SW480 (cell line): ENCODE measurements around the gene CEP63.

ENCODE experiments used
- DNase-seq: peaks from one replicate; pipeline ENCODE4 v3.0.0-alpha.2; 2016; ENCODE audit warnings: low spot score

Gene CEP63

DNA sequence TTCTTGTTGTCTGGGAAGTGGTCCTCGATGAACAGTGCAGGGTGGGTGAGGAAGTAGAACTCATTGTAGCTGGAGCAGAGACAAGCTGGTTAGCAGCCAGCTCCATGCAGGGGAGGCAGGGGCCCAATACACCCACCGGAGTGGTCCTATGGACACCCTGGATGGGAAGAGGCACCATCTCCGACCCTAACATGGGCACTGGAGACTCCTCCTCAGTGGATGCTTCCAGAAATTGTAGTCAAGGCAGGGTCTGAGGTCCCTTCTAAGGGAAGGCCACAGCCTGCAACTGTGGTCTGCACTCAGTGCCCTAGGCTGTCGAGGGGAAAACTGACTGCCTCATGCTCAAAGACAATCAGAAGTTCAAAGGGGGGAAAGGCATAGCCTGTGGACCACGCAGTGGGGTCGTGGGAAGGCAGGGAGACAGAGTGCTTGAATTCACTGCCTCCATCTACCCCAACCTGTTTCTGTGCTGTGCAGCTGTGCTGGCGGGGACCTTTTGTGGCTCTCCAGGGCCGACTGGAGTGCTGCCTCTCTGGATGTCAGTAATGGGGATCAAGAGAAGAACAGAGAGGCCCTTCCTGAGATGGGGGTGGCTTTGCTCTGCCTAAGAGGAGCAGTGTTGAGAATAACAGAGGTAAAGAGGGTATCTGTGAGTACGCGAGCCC lies 123.0 kb downstream of the CEP63 start:
- no peak for DNase-seq

- DNase-seq = no peak
Measured at GRCh38 chr3:134609821-134610431, 124.1 kb downstream of the CEP63 start.

DNA sequence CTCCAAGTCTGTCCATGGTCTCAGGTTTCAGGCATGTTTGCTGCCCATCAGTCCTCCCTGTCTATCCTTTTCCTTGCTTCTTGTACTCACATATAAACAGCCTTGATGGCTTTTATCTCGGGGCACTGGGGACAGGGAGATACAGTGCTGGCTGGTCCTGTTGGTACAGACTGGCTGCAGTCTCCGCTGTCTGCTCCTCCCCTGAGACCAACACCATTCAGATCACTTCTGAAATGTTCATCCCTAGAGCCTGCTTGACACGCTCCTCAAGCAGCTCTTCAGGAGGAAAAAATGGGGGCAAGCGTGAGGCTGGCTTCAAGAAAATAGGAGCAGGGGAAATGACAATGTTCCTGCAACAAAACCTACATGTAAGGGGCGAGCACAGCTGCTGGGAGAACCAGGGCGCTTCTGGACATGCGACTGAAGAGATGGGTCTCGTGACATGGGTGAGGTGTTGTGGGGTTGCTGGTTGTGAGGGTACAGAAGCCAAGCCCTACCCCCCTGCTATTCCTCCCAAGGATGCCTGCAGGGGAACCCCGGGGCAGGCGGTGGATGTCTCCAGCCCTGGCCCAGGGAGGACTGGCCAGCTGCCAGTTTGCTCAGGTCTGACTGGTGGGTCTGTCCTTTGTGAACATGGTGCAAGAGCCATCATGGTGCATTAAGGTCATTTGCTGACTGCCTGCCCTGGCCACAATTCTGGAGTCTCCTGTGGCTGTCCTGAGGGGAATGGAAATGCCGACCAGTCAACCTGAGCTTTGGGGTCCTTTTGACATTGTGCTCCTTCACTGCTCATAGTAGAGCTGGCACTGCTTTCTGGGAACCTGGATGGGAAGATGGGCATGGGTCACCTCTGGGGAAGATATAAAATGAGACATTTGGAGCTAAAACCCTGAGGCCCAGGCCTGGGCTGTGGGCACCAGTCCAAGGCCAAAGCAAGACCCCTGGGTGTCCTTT lies 124.9 kb downstream of the CEP63 start:
- no peak for DNase-seq

DNA sequence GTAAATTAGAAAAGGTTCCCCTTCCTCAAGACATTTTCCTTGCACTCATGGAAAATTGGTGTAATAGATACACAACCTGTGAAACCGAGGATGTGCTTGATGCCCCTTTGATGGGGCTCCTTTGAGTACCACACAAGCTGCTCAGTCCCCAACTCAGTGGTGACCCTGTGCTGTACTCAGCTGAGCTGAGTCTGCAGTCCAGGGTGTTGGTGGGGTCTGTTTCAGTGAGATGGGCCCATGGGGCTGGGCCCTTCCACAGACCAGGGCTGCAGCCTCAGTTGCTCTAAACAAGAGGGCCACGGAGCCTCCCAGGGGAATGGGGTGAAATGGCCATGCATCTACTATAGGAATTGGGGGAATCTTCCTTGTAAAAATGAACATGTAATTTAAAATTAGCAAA lies 125.7 kb downstream of the CEP63 start:
- no peak for DNase-seq

GRCh38 chr3:134613006-134613520 lies 127.2 kb downstream of the CEP63 start:
- no peak for DNase-seq

DNA sequence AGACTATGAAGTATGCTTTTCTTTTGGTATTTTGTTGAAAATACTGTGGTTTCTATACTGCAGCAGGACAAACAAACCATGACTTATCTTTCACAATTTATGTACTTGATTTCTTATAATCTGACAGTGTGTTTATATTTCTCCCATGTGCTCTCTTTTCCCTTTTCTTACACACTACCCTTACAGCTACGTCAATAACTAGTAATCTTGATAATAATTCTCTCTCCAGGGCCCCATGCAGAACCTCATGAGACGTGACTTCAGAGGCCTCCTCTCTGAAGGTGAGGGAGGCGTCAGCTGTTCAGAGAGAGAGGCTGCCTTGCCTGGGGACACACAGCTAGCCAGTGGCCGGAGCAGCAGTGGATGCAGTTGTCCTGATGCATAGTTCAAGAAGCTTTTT lies 129.1 kb downstream of the CEP63 start:
- DNase-seq = no peak

DNA sequence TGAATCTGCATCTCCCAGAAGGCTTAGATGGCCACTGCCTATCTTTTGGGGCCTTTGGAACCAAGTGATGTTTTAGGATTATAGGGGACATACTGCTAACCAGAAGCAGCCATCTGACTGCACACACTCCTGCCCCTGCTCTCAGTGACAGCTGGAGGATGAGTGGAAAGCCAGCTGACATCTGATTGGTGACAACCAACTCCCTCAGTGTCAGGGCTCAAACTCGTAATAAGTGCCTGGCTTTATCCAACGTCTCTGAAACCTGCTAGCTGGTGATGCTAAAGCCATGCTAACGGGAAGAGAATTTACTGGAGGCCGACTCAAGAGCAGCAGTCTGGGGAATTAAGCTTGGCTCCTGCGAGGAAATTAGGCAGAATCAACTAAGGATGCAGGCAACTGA lies 129.9 kb downstream of the CEP63 start:
- no peak for DNase-seq

DNA sequence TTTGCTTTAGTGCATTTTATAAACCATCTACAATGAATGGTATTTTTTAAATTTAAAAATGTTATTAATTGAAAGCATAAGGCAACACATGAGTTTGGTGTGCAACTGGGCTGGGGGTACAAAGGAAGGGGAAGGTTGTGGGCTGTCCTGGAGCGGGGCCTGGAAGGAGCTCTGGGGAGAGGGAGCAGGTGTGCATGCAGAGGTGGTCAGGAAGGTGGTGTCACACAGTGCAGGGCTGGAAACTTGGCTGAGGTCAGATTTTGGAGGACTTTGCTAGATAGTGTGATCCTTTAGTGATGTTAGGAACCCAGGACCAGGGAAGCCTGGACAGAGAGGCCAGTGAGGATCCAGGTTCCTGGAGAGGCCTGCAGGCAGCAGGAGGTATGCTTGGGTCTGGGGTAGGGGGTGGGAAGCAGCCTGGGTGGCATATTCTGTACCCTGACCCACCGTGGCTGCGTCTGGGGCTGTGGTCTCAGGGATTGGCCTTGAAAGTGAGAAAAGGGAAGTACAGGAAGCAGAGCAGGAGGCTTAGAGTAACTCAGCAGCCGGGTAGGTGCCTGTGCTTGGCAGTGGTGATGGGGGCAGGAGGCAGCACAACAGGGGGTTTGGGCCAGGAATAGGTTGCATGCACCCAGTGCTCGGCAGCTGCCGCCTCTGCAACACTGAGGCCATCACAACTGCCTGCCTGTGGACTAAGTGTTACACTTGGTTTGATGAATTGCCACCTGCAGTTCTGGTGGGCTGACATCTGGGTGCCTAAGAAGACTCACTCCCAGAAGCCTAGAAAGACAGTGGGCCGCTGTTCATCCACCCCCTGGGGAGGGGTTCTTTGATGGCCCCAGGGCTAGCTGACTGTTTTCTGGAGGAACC lies 132.0 kb downstream of the CEP63 start:
- no peak for DNase-seq

DNA sequence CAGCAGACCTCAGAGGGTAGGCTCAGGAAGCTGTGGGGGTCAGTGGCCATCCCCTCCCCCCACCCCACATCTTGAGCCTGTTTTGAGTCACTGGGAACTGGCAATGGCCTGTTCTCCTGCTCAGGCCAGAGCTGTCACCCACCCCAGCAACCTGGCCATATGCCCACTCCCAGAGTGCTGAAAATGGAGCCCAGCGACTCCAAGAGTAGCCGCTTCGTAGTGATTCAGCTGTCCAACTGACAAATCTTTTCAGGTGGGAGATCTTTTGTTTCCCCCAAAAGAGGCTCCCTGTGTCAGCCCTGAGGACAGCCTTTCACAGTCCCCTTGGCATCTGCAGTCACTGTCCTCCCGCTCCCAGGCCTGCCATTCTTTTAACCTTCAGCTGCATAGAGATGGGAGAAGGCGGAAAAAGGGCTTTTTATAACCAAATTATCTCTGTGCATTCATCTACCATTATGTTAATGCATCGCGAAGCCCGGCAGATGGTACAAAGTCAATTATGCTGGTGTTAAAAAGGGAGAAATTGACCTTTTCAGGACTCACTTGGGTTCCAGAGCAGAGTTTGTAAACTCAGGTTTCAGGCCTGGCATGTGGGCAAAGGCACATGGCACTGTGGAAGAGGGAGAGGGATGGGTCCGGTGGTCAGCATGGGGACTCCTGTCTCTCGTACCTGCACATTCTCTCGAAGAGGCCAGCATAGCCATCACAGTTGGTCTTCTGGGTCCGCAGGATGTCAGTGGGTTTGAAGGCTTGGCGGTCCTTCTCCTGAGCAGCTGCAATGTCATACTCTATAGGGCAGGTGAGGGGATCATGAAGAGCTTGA lies 132.8 kb downstream of the CEP63 start:
- DNase-seq = no peak

DNA sequence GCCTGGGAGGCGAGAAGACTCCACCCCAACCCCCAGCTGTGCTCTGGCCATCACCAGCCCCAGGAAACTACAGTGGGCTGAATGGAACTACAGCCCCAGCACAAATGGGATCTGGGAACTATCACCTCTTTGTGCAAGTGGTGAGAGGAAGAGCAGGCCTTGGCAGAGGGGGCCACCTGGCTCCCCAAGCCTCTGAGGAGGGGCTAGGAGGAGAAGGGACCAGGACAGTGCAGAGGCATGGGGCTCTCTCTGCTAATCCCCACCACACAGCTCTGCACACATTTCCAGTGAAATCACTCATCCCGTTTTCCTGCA lies 133.4 kb downstream of the CEP63 start:
- DNase-seq = no peak

DNA sequence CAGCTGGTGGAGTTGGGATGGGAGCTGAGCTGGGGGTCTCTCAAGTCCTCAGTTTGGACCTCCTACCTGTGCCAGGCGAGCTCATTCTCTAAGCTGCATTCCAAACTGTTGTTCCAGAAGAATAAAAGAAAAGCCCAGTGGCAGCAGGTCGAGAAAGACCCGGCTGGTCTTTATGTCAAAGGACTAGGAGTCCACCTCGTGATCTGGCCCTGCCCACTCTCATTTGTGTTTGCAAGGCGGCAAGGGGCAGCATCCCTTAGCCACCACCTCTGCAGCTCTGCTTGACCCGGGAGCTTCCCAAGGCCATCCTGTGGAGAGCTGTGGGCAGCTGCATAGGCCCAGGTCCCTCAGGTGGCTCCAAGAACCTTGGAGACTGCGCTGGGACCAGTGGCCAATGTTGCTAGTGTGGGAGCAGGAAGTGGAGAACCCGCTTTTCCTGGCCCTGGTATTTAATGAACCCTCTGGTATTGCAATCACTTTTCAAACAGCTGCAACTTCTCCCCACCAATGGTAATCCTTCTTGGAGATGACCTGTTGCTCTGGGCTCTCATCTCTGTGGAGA lies 134.1 kb downstream of the CEP63 start:
- DNase-seq = no peak

DNA sequence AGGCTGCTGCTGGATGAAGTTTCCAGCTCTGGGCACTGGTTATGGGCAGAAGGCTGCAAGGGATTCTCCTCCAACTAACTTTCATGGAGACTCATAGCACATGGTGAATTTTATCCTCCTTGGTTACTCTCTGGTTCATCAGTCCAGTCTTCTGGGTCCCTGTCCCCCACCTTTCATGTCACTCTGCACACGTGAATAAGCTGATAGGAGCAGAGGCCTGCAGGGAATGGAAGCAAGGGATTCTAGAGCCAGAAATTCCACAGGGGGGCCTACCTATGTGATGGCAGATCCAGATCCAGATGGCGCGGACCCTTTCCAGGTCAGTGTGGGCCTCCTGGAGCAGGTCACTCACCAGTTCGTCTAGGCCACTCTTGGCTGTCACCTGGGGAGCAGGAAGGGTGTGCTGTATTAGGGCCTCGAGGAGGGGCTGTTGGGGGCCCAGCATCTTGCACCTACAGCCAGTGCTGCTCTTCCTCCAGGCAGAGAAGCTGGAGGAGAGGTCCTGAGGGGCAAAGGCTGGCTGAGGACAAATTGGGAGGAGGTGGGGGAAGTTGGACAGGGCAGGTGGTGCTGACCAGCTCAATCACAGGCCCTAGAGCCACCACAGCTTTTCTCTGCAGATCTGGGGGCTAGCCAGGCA lies 134.7 kb downstream of the CEP63 start:
- DNase-seq = no peak

- DNase-seq = no peak
Measured at GRCh38 chr3:134621854-134622253, 136.0 kb downstream of the CEP63 start.

GRCh38 chr3:134622806-134623365 lies 137.0 kb downstream of the CEP63 start:
- no peak for DNase-seq

DNA sequence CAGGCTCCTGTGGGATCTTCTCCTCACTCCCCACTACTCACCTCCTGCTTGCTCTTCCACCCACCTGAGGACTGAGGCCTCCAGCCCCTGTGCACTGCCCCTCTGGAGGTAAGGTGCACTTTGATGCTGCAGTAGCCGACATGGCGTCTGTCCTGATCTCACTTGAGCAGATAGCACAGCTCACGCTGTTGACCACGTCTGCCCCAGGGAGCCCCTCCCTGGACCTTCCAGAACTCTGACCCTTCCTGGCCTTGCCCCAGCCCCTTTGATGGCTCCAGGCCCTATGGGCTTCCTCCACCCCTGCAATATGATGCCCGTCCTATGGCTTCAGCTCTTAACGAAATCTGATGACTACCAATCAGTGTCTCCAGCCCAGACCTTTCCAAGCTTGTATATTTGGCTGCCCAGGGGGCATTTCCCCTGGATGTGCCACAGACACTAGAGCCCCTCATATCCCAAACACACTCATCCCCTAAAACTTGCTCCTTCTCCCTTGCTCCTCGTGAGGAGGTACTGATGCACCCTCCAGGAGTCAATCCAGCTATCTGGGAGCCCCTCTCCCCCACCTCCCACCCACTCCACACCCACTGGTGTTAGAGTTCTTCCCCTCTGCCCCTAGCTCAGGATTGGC lies 137.9 kb downstream of the CEP63 start:
- no peak for DNase-seq
